ENCODE data around the gene SLC39A11.

Gene SLC39A11

DNA sequence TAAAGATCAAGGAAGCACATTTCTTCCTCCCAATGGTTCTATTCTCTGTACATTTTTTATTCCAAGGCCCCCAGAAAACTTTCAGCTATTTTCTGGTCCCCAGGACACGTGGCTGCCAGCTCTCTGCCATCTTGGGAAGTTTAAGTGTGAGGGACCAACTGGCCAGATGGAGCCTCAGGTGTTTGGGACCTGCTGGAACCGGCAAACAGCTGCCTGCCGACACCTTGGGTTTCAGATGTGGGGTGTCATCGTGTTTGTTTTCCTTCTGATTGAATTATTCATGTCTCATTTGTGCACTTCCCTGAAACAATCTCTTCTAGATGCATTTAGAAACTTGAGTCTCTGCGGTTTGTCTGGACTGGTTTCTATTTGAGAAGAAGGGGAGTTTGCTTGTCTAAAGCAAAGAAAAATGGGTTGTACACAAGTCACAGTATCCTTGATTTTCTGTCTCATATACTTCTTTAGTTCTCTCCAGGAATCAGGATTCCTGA lies 386.5 kb downstream of the SLC39A11 start:
- DNase-seq, result no peak

- DNase-seq, result no peak
These were observed 389.5 kb downstream of the SLC39A11 start for GRCh38 chr17:72702998-72703397.

- DNase-seq, result peak in 1 of 2 experiments; percentile 69
These were observed 390.3 kb downstream of the SLC39A11 start for GRCh38 chr17:72702136-72702735.

- DNase-seq, result no peak
These were observed 392.3 kb downstream of the SLC39A11 start for GRCh38 chr17:72700226-72700625.

GRCh38 chr17:72699545-72699944 lies 392.9 kb downstream of the SLC39A11 start:
- DNase-seq, result peak in 1 of 2 experiments; percentile 28

DNA sequence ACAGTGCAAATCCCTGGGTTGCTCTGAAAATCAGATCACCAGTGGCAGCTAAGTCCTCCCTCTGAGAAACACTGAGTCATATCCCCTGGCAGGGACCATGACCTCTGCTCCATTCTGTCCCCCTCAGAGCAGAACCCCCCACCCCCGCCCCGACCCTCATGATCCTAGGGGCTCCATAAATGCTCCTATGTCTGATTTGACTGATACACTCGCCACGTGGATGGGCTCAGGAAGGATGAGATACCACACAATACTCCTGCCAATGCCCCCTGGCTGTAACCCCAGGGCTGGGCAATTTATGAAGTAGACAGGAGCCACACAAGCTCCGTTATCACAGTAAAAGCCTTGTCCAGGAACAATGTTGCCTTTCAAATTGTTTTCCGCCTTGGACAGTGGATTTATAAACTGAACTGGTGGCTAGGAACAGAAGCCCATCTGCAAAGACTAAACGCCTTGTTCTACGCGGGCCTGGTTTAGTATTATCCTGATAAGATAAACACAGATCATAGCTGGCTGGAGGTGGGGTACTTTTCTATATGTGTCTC lies 394.8 kb downstream of the SLC39A11 start:
- DNase-seq, result no peak

- DNase-seq, result no peak
These were observed 395.8 kb downstream of the SLC39A11 start for GRCh38 chr17:72696721-72697120.

DNA sequence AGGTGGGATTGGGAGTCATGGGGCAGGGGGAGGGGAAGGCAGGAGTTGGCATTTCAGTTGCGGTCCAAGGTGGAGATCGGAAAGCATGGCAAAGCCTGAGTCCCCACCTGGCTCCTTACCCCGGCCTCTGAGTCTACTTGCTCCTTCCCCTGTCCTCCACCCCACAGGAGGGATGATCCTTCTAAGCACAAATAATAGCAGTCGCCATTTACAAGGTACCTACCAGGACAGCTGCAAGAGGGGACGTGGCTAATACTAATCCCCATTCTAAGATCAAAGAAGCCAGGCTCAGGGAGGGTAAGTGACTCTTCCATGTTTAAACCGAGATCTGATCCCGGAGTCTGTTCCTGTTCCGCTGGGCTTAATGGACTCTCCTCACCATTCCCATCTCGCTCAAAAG lies 396.3 kb downstream of the SLC39A11 start:
- no peak for DNase-seq

- DNase-seq, result no peak
These were observed 398.5 kb downstream of the SLC39A11 start for GRCh38 chr17:72693956-72694355.

- DNase-seq, result no peak
These were observed 399.2 kb downstream of the SLC39A11 start for GRCh38 chr17:72693151-72693878.

GRCh38 chr17:72692676-72693075 lies 399.8 kb downstream of the SLC39A11 start:
- no peak for DNase-seq

GRCh38 chr17:72691586-72691985 lies 400.9 kb downstream of the SLC39A11 start:
- DNase-seq, result no peak

- DNase-seq, result no peak
These were observed 401.5 kb downstream of the SLC39A11 start for GRCh38 chr17:72691017-72691416.

GRCh38 chr17:72687886-72688285 lies 404.6 kb downstream of the SLC39A11 start:
- DNase-seq, result no peak

DNA sequence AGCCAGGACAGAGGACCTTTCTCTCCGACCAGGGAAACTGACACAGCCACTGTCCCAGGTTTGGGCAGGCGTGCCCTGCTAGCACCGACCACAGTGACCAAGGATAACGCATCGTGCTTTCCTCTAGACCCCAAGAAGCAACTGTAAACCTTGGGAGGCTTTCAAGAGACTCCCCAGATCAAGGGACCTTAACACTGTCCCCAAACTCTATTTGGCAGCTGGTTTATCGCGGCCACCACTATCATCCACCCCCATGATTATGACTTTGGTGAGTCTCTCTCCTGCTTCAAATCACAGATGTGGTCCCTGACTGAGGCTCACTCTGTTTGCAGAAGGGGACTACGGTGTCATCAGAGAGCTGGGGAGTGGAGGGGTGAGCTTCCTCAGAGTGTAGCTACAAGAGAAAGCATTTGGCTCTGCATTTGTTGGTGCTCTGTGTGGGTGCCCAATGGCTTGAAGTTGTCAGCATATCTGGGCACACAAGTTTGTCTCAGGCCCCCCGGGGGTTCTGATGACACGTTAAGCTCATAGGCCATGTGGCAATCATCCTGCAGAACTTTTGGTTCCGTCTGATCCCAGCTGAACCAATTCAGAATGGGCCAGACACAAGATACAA lies 408.0 kb downstream of the SLC39A11 start:
- DNase-seq, result no peak

DNA sequence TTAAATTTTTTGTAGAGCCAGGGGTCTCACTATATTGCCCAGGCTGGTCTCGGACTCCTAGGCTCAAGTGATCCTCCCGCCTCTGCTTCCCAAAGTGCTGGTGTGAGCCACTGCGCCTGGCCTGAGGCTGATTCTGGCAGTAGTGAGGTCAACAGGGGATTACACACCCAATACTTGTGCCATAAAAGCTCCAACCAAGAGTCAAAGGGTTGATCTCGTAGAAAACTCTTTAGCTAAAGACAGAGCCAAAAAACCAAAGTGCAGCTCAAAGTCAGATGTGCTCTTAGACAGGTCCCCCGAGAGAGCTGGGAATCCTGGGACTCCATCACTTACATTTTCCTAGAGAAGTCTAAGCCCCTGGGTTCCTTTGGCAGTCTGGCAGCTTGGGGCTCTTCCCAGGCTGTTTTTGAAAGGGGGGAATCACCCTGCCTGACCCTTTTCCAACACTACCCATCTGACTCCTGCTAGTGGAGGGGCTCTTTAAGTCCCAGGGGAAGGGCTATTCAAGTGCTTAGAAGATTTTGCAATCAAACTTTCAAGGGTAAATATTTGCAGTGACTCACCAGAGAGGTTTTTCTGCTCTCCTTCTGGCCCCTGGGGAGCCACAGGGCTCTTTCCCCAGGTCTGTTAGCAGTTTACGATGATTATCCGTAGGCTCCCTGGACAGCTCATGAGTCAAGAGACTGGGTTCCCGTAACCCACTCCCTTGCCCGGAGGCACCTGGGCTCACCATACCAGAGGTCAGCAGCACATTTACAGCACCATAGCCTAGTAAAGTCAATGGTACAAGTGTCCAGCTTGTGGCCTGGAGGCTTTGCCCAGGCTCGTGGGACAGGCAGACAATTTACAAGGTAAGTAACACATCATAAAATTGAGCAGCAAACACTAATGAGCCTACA lies 408.7 kb downstream of the SLC39A11 start:
- no peak for DNase-seq

- no peak for DNase-seq
These were observed 409.9 kb downstream of the SLC39A11 start for GRCh38 chr17:72682605-72683004.

DNA sequence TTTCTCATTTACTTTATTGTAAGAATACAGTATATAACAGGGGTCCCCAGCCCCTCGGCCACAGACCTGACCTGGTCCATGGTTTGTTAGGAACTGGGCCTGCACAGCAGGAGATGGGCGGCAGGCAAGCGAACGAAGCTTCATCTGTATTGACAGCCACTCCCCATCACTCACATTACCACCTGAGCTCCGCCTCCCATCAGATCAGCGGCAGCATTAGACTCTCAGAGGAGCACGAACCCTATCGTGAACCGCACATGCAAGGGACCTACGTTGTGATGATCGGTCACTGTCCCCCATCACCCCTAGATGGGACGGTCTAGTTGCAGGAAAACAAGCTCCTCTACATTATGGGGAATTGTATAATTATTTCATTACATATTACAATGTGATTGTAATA lies 410.6 kb downstream of the SLC39A11 start:
- no peak for DNase-seq

DNA sequence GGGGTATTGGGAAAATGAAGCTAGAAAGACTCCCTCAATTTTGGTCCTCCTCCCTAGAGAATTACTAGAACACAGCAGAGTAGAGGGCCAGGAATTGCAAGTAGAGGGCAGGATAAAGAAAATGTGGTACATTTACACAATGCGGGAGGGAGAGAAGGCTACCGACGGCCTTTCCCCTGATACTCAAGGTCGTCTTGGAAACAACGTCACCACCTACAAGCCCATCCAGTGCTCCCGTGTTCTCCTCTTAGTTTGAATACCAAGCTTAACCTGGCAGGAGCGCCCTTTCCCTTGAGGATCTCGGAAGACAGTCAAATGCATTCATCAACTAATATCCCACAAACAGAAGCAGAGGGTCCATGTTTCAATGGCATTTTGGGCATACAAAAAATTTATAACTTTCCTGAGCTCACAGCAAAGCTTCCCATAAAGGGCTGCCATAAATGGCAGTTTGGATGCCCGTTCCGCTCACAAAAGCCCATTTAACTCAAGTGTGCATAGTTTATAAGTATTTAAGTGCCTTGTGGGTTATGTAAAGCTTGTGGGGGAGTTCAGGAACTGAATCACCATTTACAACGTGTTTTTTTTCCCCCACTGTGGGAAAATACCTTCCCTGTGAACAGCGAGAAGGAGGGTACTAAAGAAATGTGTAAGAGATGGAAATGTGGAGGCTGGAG lies 414.6 kb downstream of the SLC39A11 start:
- no peak for DNase-seq

DNA sequence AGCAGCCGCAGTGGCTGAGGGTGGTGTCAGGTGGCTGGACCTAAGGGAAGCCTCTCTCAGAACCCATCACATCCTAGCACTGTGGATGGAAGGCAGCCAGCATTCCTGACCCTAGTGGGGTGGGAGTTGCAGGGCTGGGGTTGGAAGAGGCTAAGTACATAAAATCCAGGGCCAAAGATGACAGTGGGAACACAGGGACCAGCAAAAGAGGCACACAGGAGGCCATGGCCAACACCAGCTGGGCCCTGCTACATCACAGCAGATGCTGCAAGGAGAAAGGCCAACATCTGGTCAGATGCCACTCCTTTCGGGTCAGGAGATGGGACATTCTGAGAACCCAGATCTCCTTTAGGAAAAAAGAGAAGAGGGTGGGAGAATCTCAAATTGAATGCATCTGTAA lies 415.4 kb downstream of the SLC39A11 start:
- no peak for DNase-seq

GRCh38 chr17:72672729-72673128 lies 419.8 kb downstream of the SLC39A11 start:
- no peak for DNase-seq

GRCh38 chr17:72671016-72671415 lies 421.5 kb downstream of the SLC39A11 start:
- DNase-seq, result no peak
